GM20431 (cell line): ENCODE results near the gene EGR2.
"Not testable (repeated sequence)": the region's sequence is repeated elsewhere in the genome, so short reads cannot be mapped to it uniquely, and the experiment has no call there.

Experiments
- in situ Hi-C: fragments of 300-500 bp; cut with MseI, MboI; formaldehyde crosslinking; loops from one replicate; pipeline ENCODE4 v1.15.0; 2020; ENCODE audit warnings: low sequenced_read_pairs; ENCODE audit not compliant: unreplicated experiment

EGR2 gene

GRCh38 chr10:62801871-62802270, 14.3 kb downstream of the EGR2 start:
- in situ Hi-C loops, result no loop called here

GRCh38 chr10:62796896-62797295, 19.3 kb downstream of the EGR2 start:
- in situ Hi-C loops, result no loop called here

DNA sequence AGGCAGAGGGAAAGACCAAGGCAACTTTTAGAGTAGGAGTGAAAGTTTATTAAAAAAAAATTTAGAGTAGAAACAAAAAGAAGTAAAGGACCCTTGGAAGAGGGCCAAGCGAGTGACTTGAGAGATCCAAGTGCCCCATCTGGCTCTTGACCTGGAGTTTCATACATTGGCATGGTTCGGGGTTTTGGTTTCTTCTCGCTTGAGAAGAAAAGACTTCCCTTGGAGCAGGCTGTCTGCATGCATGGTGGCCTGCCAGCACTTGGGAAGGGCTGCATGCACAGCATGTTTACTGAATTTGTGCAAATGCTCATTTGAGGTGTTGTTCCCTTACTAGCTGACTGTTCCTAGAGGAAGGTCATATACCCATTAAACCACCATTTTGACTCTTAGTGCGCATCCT, 20.4 kb downstream of the EGR2 start:
- in situ Hi-C loops, result no loop called here

- in situ Hi-C loops, result no loop called here
Observed at GRCh38 chr10:62795100-62795499, 21.1 kb downstream of the EGR2 start.

DNA sequence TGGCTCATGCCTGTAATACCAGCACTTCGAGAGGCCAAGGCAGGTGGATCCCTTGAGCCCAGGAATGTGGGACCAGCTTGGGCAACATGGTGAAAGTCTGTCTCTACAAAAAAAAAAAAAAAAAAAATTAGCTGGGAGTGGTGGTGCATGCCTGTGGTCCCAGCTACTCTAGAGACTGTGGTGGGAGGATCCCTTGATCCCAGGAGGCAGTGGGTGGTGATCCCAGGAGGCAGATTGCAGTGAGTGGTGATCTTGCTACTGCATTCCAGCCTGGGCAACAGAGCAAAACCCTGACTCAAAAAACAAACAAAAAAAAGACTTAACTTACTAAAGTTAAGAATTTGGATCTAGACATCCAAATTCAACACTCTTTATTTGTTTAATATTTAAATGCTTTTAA, 21.9 kb downstream of the EGR2 start:
- in situ Hi-C loops, result no loop called here

DNA sequence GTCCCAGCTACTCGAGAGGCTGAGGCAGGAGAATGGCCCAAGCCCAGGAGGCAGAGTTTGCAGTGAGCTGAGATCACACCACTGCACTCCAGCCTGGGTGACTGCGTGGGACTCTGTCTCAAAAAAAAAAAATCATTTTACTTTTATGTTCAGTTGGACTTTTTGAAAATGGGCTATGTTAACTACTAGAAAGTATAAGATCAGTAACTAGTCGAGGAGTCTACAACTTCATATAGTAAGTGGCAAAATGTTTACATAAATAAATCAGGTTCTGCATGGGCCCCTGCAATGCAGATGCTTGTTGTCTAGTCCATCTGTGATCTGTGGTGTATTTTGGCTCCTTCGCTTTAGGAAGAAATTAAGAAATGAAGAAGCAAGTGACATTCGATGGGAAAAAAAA, 23.9 kb downstream of the EGR2 start:
- in situ Hi-C loops, result no loop called here

GRCh38 chr10:62790571-62790970, 25.6 kb downstream of the EGR2 start:
- in situ Hi-C loops, result no loop called here

GRCh38 chr10:62790019-62790555, 26.1 kb downstream of the EGR2 start:
- in situ Hi-C loops, result no loop called here

DNA sequence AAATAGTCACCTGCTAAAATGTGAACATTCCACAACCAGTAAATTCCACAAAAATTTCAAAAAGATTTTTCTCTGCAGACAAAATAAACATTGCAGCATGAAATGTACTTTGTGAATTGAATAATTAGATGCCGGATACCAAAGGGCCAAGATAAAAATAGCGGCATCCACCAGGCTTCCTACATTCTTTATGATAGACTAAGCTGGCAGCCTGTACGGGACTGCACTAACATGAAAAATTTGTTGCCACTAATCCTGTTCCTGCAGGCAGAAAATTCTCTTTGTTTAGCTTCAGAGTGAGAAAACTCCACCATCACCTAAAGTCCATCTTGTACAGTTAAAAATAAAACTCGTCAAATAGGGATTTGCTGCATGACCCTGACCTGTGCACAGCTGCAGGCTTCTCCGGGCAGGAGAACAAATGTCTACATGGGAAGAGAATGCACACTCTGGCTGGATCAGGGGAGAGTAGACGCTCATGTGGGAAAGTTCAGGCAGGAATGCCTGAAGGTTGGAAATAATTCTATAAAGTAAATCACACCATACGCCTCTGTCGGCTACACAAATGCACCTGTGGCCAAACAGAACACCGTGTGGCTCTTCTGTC, 27.2 kb downstream of the EGR2 start:
- in situ Hi-C loops, result no loop called here

DNA sequence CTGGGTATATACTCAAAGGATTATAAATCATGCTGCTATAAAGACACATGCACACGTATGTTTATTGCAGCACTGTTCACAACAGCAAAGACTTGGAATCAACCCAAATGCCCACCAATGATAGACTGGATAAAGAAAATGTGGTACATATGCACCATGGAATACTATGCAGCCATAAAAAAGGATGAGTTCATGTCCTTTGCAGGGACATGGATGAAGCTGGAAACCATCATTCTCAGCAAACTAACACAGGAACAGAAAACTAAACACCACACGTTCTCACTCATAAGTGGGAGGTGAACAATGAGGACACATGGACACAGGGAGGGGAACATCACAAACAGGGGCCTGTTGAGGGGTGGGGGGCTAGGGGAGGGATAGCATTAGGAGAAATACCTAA, 27.9 kb downstream of the EGR2 start:
- in situ Hi-C loops, result not testable (repeated sequence)

GRCh38 chr10:62784537-62784936, 31.6 kb downstream of the EGR2 start:
- in situ Hi-C loops, result not testable (repeated sequence)

DNA sequence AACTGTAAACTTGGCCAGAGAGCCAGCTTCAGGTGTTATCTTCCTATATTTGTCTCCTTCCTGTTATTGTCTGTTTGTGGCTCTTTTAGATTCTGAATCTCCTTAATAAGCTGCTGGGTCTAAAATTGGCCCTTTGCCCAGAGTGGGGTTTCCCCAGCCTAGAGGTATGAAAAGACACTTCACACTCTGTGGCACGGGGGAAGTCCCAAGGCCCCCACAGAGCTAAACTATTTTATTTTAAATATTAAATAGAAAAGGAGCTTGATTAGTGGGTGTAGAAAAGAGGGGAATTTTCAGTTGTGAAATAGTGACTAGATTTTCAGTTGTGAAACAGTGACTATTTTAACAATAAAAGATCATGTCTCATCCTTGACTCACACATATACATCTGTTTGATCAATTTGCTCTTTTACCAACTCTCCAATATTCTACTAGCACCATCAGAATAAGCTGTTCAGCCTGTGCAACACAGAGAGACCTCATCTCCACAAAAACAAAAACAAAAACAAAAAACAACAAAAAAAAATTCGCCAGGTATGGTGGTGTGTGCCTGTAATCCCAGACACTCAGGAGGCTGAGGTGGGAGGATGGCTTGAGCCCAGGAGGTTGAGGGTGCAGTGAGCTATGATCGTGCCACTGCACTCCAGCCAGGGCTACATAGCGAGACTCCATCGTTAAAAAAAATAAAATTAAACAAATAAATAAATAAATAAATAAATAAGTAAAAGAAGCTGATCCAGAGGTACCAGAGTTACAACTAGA, 36.5 kb downstream of the EGR2 start:
- in situ Hi-C loops, result no loop called here

DNA sequence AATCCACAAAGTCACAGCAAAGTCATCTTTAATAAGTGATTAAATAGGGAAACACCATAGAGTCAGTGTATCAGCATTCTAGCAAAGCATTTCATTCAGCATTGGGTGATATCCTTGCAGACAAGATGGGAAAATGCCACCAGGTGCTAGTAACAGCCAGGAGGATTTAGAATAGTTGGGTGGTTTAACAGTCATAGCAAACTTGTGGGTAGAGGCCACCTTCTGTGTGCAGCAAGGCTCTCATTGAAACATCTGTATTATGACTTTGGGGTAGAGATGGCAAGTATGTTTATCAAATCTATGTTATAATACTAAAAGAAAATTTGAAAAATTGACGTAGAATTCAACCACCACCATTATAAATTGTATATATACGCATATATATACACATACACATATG, 38.0 kb downstream of the EGR2 start:
- in situ Hi-C loops, result no loop called here

GRCh38 chr10:62772186-62772974, 43.8 kb downstream of the EGR2 start:
- in situ Hi-C loops, result no loop called here

- in situ Hi-C loops, result no loop called here
Observed at GRCh38 chr10:62769574-62770242, 46.5 kb downstream of the EGR2 start.

GRCh38 chr10:62766386-62766785, 49.8 kb downstream of the EGR2 start:
- in situ Hi-C loops, result no loop called here

- in situ Hi-C loops, result no loop called here
Observed at GRCh38 chr10:62765726-62766125, 50.4 kb downstream of the EGR2 start.

- in situ Hi-C loops, result no loop called here
Observed at GRCh38 chr10:62764011-62764410, 52.2 kb downstream of the EGR2 start.

GRCh38 chr10:62763155-62763554, 53.0 kb downstream of the EGR2 start:
- in situ Hi-C loops, result no loop called here
